Breast epithelium (tissue), 4 donors: ENCODE results near the gene PRKCI. TPM values are rescaled to one million over a fixed set of nuclear protein-coding genes. Genes with fewer than 3 reads are reported as not detected.
"Not testable (repeated sequence)": the region's sequence is repeated elsewhere in the genome, so short reads cannot be mapped to it uniquely, and the experiment has no call there.

Source experiments
- DNase-seq, 2 donors: peaks; one replicate each; pipeline ENCODE4 v3.0.0-alpha.2; 2019; ENCODE audit warnings: low spot score in 2 of 2
- H3K27ac ChIP-seq, 2 donors: fragments of 200-600 bp; sonication (generic) in 1 of 2; one replicate each; pipeline ENCODE4 v1.5.1; 2016 to 2019; ENCODE audit warnings: mild to moderate bottlenecking in 1 of 2
- H3K27me3 ChIP-seq, 2 donors: fragments of 200-600 bp; sonication (generic) in 1 of 2; one replicate each; pipeline versions ENCODE4 v1.5.1 to v1.6.0; 2017 to 2019; ENCODE audit warnings: control low read depth in 1 of 2, mild to moderate bottlenecking in 1 of 2
- H3K36me3 ChIP-seq: fragments of 200-600 bp; one replicate; pipeline ENCODE4 v1.5.1; 2019
- H3K4me1 ChIP-seq, 2 donors: fragments of 200-600 bp; sonication (generic); one replicate each; pipeline ENCODE4 v1.5.1; 2016 to 2019; ENCODE audit warnings: control low read depth in 1 of 2
- H3K4me3 ChIP-seq, 3 donors: fragments of 200-600 bp; sonication (generic); 1 replicate in 2 of 3; 2 replicates in 1 of 3; pipeline ENCODE4 v1.5.1; 2016 to 2019; ENCODE audit warnings: mild to moderate bottlenecking in 3 of 3, moderate library complexity in 2 of 3
- H3K9me3 ChIP-seq, 2 donors: fragments of 200-600 bp; sonication (generic) in 1 of 2; one replicate each; pipeline ENCODE4 v1.5.1; 2016 to 2019; ENCODE audit warnings: control low read depth in 1 of 2
- POLR2A ChIP-seq: fragments of 450-650 bp; IDR thresholded peaks from one replicate; pipeline ENCODE4 v1.6.1; 2016; ENCODE audit warnings: antibody characterized with exemption, mild to moderate bottlenecking, moderate library complexity
- POLR2AphosphoS5 ChIP-seq, 3 donors: sonication (generic); formaldehyde crosslinking; IDR thresholded peaks; one replicate each; pipeline ENCODE4 v1.6.1; 2017; ENCODE audit warnings: antibody characterized with exemption in 3 of 3
- intact Hi-C: fragments of 100-400 bp; cut with DNase I; formaldehyde crosslinking; loops from one replicate; pipeline ENCODE4 v1.15.1; 2023; ENCODE audit warnings: low total_unique reads
- total RNA-seq, 3 donors: library from RNA; depleted of rRNA; stranded (reverse); fragments of >200 nt; gene quantifications; one replicate each; pipeline ENCODE4 v1.1.0, GENCODE V29; 2016
- TF ChIP-seq, protein P1 (sequence below), 3 donors: fragments of 450-650 bp; IDR thresholded peaks; one replicate each; pipeline ENCODE4 v1.5.1; 2016 to 2017; ENCODE audit warnings: antibody characterized with exemption in 3 of 3, mild to moderate bottlenecking in 3 of 3, moderate library complexity in 3 of 3

The PRKCI gene
- total RNA-seq, 3 donors from 2014 or later = 19.4 to 68.3 (median 61.9) TPM

DNA sequence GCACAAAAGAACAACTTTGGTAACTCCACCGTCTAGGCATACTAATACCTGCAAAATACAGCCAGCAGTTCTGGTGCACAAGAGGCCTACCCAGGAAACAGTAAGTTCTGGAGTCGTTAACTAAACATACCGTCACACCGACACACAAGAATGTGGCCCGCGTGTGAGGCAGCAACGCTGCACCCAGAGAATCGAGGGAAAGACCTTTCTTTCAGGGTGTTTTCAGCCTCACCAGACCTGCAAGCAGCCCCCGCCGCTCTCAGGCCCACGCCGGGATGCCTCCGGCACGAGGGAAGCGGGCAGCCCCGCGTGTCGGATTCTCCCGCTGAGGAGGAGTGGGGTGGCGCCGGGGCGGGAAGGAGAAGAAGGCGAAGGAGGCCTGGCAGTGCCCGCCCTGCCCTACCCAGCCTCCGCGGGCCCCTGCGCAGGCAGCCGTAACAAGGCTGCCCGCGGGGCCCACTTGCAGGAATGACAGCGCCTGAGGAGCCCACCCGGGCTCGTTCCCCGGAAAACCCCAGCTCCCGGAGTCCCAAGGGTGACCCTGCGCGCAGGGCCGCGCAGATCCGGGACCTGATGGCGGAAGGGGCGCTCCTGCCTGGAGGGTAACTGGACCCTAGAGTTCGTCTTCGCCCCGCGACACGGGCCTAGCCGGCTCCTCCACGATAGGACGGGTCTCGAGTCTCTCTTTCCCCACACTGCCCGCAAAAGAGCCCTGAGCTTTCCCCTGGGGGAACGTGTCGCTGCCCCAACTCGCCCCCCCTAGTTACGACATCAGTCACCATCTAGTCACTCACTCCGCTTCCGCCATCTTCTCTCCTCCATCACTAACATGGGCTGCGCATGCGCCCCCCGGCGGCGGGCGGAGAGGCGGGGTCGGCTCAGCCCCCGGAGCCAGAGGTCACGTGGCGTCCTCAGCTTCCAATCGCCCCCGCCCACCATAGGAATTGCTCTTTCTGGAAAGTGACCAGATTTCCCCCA lies 41.0 kb upstream of the PRKCI start, which contains the start of gene PHC3:
TSS of gene PHC3 (minus strand) at position 826 of the 978 bp plus-strand sequence. CDS start at position 808, 18 bp downstream.
- peak; percentile 89 for DNase-seq
- Histone ChIP-seq H3K36me3 (no peaks in the 10 kb centered on the region), H3K9me3 (no peaks in the 10 kb centered on the region), H3K4me3 (peak within 1 kb of the TSS; percentile 91 to 98 (median 97)), H3K27me3 (no peaks in the 10 kb centered on the region), H3K4me1 (no peaks in the 10 kb centered on the region), H3K27ac (peak within 1 kb of the TSS; percentile 99)
- intact Hi-C loops = no loop called here
- TF ChIP-seq POLR2A (peak; percentile 72), POLR2AphosphoS5 (IDR thresholded peaks at IDR 0.05) (peak; percentile 75 to 95 (median 85))
- TF ChIP-seq, protein P1, sequence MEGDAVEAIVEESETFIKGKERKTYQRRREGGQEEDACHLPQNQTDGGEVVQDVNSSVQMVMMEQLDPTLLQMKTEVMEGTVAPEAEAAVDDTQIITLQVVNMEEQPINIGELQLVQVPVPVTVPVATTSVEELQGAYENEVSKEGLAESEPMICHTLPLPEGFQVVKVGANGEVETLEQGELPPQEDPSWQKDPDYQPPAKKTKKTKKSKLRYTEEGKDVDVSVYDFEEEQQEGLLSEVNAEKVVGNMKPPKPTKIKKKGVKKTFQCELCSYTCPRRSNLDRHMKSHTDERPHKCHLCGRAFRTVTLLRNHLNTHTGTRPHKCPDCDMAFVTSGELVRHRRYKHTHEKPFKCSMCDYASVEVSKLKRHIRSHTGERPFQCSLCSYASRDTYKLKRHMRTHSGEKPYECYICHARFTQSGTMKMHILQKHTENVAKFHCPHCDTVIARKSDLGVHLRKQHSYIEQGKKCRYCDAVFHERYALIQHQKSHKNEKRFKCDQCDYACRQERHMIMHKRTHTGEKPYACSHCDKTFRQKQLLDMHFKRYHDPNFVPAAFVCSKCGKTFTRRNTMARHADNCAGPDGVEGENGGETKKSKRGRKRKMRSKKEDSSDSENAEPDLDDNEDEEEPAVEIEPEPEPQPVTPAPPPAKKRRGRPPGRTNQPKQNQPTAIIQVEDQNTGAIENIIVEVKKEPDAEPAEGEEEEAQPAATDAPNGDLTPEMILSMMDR (IDR thresholded peaks at IDR 0.05) = peak; percentile 18 to 27 (median 22)

DNA sequence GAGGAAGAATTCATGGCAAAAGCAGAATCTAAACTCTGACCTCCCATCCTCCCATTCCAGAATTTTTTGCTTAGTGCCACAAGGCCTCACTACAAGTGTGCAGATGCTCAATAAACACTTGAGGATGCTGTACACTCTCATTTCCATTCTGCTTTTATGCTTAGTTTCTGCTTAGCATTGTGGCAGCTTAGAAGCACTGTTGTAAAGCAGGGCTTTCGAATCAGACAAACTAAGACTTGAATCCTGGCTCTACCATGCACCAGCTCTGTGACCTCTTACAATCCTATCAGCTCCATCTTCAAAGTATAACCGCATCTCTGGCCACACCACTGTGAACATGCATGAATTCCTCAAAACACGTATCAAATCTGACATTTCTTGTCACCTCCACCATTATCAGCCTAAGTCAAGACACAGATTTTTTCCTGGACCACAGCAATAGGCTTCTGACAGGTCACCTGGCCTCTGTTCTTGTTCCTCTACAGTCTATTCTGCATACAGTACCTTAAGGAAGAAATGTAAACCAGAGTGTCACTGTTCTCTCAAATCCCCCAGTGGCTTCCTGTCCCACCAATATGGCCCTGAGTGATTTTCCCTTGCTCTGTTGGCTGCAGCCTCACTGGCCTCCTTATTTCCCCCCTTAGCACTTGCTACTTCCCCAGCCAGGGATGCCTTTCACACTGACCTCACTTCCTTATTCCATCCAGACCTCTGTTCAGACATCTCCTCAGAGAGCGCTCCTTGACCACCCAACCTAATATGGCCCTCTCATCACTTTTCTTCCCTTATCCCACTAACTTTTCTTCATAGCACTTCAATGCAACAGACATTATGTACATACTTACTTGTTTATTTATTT lies 32.6 kb upstream of the PRKCI start:
- Histone ChIP-seq H3K36me3 (no peaks in the 10 kb centered on the region), H3K4me3 (no peak overlapping the region), H3K4me1 (no peaks in the 10 kb centered on the region), H3K27me3 (no peaks in the 10 kb centered on the region), H3K9me3 (no peaks in the 10 kb centered on the region), H3K27ac (no peak overlapping the region)
- TF ChIP-seq POLR2A (no peak), POLR2AphosphoS5 (IDR thresholded peaks at IDR 0.05) (no peak)
- TF ChIP-seq, protein P1 (IDR thresholded peaks at IDR 0.05) = no peak
- no peak for DNase-seq
- intact Hi-C loops = no loop called here

DNA sequence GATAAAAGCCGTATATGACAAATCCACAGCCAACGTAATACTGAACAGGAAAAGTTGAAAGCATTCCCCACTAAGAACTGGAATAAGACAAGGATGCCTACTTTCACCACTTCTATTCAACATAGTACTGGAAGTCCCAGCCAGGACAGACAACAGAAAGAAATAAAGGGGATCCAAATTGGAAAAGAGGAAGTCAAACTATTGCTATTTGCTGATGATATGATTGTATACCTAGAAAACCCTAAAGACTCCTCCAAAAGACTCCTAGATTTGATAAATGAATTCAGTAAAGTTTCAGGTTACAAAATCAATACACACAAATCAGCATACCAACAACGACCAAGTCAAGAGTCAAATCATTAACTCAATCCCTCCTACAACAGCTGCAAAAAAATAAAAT lies 26.5 kb upstream of the PRKCI start:
- H3K27me3 ChIP-seq, H3K4me3 ChIP-seq, H3K9me3 ChIP-seq, H3K36me3 ChIP-seq, DNase-seq, intact Hi-C loops, H3K27ac ChIP-seq, H3K4me1 ChIP-seq: not testable (repeated sequence)

DNA sequence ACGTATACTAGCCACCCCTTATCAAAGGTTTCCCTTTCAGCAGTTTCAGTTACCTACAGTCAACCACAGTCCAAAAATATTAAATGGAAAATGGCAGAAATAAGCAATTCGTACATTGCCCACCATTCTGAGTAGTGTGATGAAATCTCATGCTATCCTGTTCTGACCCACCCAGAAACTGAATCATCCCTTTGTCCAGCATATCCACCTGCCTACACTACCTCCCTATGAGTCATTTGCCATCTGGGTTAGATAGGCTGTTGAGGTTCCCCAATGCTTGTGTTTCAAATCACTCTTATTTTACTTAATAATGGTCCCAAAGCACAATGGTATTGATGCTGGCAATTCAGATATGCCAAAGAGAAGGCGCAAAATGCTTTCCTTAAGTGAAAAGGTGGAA lies 25.4 kb upstream of the PRKCI start:
- no peak overlapping the region for H3K4me3 ChIP-seq
- H3K9me3 ChIP-seq = no peaks in the 10 kb centered on the region
- H3K27me3 ChIP-seq = no peaks in the 10 kb centered on the region
- H3K4me1 ChIP-seq = no peaks in the 10 kb centered on the region
- TF ChIP-seq, protein P1 (IDR thresholded peaks at IDR 0.05) = no peak
- TF ChIP-seq POLR2AphosphoS5 (IDR thresholded peaks at IDR 0.05) (no peak), POLR2A (no peak)
- DNase-seq = no peak
- H3K36me3 ChIP-seq = no peaks in the 10 kb centered on the region
- no peak overlapping the region for H3K27ac ChIP-seq
- intact Hi-C loops = no loop called here

DNA sequence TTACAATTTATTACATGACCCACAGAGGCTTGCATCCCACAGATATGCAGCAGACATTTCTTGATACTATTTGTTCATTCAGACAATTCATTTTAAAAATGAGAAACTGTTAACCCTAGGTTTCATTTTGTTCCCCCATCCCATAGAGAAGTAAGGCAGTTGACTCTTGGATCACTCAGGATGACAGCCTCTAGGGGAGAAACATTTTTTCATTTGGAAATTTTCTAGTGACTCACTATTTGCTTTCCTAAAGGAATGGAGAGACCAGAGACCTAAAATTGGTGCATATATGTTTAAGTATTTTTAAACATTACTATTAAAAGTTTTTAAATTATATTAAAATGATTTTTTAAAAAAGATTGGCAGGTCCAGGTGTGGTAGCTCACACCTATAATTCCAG lies 21.2 kb upstream of the PRKCI start:
- TF ChIP-seq POLR2AphosphoS5 (IDR thresholded peaks at IDR 0.05) (no peak), POLR2A (no peak)
- H3K4me1 ChIP-seq = no peaks in the 10 kb centered on the region

More for the DNA sequence above, 21.2 kb upstream of the PRKCI start:
- no peaks in the 10 kb centered on the region for H3K27me3 ChIP-seq
- no peak overlapping the region for H3K27ac ChIP-seq
- H3K9me3 ChIP-seq = no peaks in the 10 kb centered on the region
- no peak overlapping the region for H3K4me3 ChIP-seq
- intact Hi-C loops = no loop called here
- H3K36me3 ChIP-seq = no peaks in the 10 kb centered on the region
- no peak for DNase-seq
